ENCODE results near the gene OR6J1.

GRCh38 chr14:22597265-22597664 is 46.9 kb downstream of the OR6J1 start:
- TF ChIP-seq REST (IDR thresholded peaks at IDR 0.05; ENCODE audit: low read depth, low read length) = no peak
- TF ChIP-seq CTCF (IDR thresholded peaks at IDR 0.05) = no peak
- TF ChIP-seq RXRA (IDR thresholded peaks at IDR 0.05; ENCODE audit: borderline replicate concordance, low read depth) = no peak

Data from SK-N-SH (cell line).